HG03439 (cell line): Measurements from ENCODE around the gene EXOC2.
A peak's percentile ranks its signal among the peaks of the same experiment; 100 is the strongest.

Source experiments
- ATAC-seq: cut with Tn5 transposase; IDR thresholded peaks from one replicate; pipeline ENCODE4 v1.9.1; 2021; ENCODE audit warnings: mild to moderate bottlenecking, moderate library complexity; ENCODE audit not compliant: unreplicated experiment

Gene EXOC2

DNA sequence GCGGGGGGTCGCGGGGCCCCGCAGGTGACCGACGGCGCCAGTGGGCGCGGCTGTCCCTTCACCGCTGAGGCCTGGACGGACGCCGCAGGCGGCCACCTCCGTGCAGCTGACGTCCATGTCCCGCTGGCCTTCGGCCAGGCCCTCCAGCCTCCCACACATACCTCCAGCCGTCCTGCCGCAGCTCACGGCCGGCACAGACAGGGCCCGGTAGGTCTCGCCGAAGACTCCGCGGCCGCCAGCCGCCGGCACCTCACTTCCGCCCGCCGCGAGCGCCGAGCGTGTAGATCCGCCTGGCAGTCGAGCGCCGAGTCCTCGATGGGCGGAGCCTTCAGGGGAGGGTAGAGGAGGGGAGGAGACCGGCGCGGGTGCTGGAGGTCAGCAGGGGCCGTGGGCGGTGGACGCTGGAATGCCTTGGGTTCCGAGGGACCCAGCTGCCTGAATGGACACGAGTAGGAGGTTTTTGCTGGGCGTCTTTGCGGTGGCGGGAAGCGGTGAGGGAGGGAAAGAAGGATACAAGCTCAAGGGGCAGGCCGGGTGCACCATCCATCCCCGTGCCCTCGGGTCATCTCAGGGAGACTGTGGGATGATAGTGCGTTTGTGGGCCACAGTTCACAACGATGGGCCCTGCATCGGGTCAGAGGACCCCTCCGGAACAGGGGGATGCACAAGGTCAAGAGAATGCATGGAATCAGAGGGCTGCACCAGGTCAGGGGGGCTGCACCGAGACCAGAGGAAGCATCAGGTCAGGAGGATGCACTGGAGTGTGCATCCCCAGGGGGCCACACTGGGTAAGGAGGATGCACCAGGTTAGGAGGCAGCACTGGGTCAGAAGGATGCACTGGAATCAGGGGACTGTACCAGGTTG is at the start of gene EXOC2:
TSS of gene EXOC2 (minus strand) at position 282 of the 865 bp plus-strand sequence. CDS start 55,321 bp downstream, outside the sequence.
- peak; percentile 89 for ATAC-seq

GRCh38 chr6:741410-742339 is 48.7 kb upstream of the EXOC2 start:
- no peak for ATAC-seq

- ATAC-seq = no peak
Observed at GRCh38 chr6:736657-737446, 43.9 kb upstream of the EXOC2 start.

- ATAC-seq = no peak
Observed at GRCh38 chr6:733431-734219, 40.7 kb upstream of the EXOC2 start.

DNA sequence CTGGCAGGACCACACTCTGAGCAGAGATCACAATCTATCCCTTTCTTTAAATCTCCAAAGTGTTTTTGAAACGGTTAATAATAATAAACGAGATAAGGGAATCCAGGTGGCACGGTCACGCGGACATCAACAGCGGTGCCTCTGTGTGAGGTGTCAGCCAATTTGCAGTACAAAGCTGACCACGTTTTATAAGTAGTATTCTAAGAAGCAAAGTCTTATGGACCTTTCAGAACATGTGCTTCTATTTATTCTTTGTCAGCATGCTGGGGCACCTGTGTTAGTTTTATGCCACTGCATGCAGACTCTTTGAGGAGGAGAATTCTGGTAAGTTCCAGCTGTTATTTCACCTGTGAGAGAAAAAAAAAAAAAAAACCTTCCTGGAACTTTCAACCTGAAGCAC is 39.0 kb upstream of the EXOC2 start:
- ATAC-seq = no peak

DNA sequence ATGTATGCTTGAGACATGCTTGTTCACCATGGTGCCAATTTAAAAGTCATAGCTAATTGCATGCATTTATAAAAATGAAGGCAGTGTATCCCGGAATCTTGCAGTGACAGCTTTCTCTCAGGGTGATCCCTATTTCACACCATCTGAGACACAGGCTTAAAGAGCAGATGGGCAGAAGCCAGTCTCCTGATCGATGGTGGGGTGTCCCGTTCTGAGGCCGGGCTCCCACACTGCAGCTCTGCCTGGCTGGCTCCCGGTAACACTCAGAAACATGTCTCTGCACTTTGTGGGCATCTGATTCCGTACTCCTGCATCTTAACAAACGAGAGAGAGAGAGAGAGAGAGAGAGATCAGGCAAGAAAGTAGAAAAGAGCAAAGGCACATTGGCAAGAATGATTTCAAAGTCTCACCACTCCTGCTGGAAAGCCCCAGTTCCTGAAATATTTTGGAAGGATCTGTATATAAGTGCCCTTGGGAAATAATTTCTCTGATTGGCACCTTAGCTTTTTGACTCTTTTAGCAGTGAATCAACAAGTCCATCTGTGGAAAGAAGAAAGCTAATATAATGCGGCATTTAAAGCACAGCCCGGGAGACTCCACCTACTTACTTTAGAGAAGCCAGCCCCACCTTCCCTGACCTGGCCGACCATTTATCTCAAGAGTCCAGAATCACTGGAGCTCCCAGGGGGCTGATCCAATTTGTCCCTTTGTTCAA is 36.8 kb upstream of the EXOC2 start:
- no peak for ATAC-seq

GRCh38 chr6:727856-728255 is 34.9 kb upstream of the EXOC2 start:
- ATAC-seq = no peak

DNA sequence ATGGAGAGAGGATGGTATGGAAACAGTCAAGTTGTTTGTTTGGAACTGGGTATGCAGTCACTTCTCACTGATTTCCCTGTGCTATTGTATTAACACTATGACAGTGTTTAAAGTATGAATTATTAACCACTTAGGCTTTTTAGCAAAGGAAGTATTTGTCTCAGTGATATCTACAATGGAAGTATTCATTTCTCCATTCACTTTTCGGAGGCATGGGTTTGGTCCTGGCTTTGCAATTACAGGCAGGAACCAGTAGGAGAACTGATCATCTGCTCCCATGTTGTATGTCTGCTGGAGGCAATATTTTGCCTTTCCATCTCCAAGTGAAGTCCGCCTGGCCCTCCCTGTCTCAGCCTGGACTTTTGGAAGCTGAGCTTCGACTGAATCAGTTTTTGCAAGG is 30.6 kb upstream of the EXOC2 start:
- ATAC-seq = no peak

DNA sequence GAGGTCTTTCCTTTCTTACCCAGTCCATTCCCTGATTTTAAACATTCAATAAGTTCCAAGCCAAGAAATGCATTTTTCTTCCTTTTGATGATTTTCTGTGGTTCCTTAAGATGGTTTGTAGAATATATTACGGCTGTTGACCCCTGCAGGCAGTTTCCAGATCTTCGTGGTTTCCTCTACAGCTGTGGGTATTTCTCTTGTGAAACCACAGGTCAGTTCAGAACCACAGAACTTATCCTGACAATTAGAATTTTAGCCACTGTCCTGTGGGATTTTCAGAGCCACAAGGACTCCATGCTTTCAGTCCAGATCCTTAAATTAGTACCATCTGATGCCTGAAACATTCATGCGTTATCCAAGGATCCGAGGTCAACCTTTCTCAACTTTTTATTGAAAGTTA is 29.7 kb upstream of the EXOC2 start:
- ATAC-seq = no peak

- ATAC-seq = no peak
Observed at GRCh38 chr6:722077-722524, 29.2 kb upstream of the EXOC2 start.

DNA sequence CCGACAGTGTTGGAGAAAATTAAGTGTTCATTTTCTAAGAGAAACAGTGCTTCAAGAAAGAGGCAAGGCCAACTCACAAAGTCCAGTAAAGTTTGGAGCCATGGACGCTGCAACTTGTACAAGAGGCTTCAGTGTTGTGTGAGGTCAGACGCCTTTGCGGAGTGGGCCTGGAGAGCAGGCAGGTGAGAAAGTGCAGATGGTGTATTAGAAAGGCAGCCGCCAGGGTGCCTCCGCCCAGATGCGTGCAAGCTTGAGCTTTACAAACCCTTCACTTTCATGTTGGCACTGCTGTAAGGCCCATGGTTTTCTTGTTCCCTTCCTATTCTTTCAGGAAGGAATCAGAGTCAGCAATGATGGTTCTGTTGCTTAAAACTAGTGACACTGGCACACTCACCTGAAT is 25.4 kb upstream of the EXOC2 start:
- no peak for ATAC-seq

GRCh38 chr6:717135-717534 is 24.2 kb upstream of the EXOC2 start:
- ATAC-seq = no peak

DNA sequence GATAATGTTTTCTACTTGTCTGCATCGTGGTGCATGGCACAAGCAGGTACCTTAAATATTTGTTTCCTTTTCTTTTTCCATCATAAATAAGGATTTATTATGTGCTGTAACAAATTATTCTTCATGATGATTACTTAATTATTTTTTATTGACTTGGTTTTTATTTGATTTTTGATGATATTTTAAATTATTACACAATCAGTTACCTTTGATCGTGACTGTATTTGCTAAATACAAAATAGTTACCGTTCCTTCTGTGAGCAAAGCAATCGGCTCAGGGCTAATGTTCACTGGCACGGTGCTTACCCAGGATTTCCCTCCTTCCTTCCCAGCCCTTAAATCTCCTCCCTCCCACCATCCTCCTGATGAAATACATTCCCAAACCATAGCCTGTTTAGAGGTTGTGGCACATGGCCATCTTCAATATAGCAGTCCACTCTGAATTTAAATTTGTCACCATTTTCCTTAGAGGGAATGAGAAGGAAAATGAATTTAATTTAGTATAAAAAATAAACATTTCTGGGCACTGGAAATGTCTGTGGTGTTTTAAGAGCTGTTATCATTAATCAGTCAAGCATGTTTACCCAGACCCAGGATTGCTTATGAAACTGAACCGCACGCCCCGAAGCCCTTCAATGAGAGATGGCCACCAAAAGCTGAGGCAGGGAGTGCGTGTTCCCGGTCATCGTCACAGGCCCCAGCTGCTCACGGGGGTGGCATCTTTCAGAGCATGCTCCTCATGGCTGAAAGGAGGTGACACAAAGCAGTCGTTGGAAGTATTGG is 23.0 kb upstream of the EXOC2 start:
- no peak for ATAC-seq

GRCh38 chr6:714100-714499 is 21.2 kb upstream of the EXOC2 start:
- ATAC-seq = no peak

- no peak for ATAC-seq
Observed at GRCh38 chr6:713351-713750, 20.4 kb upstream of the EXOC2 start.

DNA sequence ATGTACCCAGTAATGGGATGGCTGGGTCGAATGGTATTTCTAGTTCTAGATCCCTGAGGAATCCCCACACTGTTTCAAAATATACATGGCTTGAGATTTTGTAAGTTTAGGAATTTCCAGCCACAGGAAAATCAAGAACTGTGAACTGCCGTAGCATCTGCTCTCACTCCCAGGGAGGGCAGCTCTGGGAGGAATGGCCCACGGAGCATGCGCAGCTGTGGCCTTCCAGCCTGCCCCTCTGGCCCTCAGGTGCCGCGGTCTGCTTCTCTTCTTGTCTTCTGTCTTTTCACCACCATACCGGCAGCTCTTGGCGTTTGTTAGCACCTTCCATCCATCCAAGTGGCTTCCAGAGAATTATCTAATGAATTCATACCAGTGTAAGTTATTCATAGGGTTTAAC is 19.9 kb upstream of the EXOC2 start:
- ATAC-seq = no peak

DNA sequence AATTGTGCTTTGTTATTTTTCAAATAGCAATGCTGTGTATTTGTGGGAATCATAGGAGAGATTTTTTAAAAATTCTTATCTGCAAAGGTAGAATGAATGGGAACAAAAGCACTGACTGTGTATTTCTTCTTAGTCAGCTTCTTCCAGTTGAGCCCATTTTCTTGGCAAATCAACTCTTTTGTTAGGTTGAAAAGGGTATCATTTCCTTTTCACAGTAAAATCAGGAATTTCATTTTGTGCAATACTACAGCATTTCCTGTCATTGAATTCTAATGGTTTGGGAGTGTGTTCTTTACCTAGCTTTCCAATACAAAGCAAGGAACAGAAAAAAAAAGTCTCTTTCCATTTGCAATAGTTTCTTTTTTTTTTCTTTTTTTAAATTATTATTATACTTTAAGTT is 19.0 kb upstream of the EXOC2 start:
- no peak for ATAC-seq
